ENCODE results near the gene AHDC1. TPM values are rescaled to one million over a fixed set of nuclear protein-coding genes. Genes with fewer than 3 reads are reported as not detected.

The AHDC1 gene
- total RNA-seq, 1 experiment from 2014 or later = 20.8 TPM

GRCh38 chr1:27614625-27615344 is 10.8 kb upstream of the AHDC1 start:
- CTCF ChIA-PET = no interaction called here
- Mint-ChIP-seq H3K4me1 (ENCODE audit: low read depth, unreplicated experiment) (no peaks in the 10 kb centered on the region), H3K4me3 (ENCODE audit: low read depth, unreplicated experiment) (no peak overlapping the region), H3K27ac (ENCODE audit: unreplicated experiment) (no peak overlapping the region), H3K36me3 (ENCODE audit: insufficient read depth, unreplicated experiment) (no peaks in the 10 kb centered on the region), H3K9me3 (ENCODE audit: low read depth, unreplicated experiment) (no peaks in the 10 kb centered on the region), H3K27me3 (ENCODE audit: unreplicated experiment) (peaks cover 43% of the 10 kb centered on the region)
- no peak for TF ChIP-seq CTCF (IDR thresholded peaks at IDR 0.05; ENCODE audit: unreplicated experiment)
- intact Hi-C loops (cut with micrococcal nuclease; ENCODE audit: unreplicated experiment) = no loop called here
- DNase-seq = no peak
- BruUV-seq (replicated peaks) = no TSS peak

GRCh38 chr1:27614043-27614624 is 10.2 kb upstream of the AHDC1 start:
- Mint-ChIP-seq H3K4me3 (ENCODE audit: low read depth, unreplicated experiment) (no peak overlapping the region), H3K27ac (ENCODE audit: unreplicated experiment) (no peak overlapping the region), H3K9me3 (ENCODE audit: low read depth, unreplicated experiment) (no peaks in the 10 kb centered on the region), H3K36me3 (ENCODE audit: insufficient read depth, unreplicated experiment) (no peaks in the 10 kb centered on the region), H3K27me3 (ENCODE audit: unreplicated experiment) (peaks cover 36% of the 10 kb centered on the region), H3K4me1 (ENCODE audit: low read depth, unreplicated experiment) (no peaks in the 10 kb centered on the region)
- TF ChIP-seq CTCF (IDR thresholded peaks at IDR 0.05; ENCODE audit: unreplicated experiment) = no peak
- no peak for DNase-seq
- no TSS peak for BruUV-seq (replicated peaks)
- CTCF ChIA-PET = no interaction called here
- intact Hi-C loops (cut with micrococcal nuclease; ENCODE audit: unreplicated experiment) = no loop called here

- CTCF ChIA-PET = no interaction called here
- no peaks in the 10 kb centered on the region for H3K36me3 Mint-ChIP-seq (ENCODE audit: insufficient read depth, unreplicated experiment)
- no peak for DNase-seq
- no peaks in the 10 kb centered on the region for H3K4me1 Mint-ChIP-seq (ENCODE audit: low read depth, unreplicated experiment)
- H3K27me3 Mint-ChIP-seq (ENCODE audit: unreplicated experiment) = peaks cover 22% of the 10 kb centered on the region
- intact Hi-C loops (cut with micrococcal nuclease; ENCODE audit: unreplicated experiment) = no loop called here
- no peak overlapping the region for H3K4me3 Mint-ChIP-seq (ENCODE audit: low read depth, unreplicated experiment)
- no peak for TF ChIP-seq CTCF (IDR thresholded peaks at IDR 0.05; ENCODE audit: unreplicated experiment)
- no TSS peak for BruUV-seq (replicated peaks)
- no peaks in the 10 kb centered on the region for H3K9me3 Mint-ChIP-seq (ENCODE audit: low read depth, unreplicated experiment)
- no peak overlapping the region for H3K27ac Mint-ChIP-seq (ENCODE audit: unreplicated experiment)
These were observed 8.8 kb upstream of the AHDC1 start for GRCh38 chr1:27612718-27613117.

GRCh38 chr1:27611450-27611849 is 7.5 kb upstream of the AHDC1 start:
- no peak overlapping the region for H3K4me3 Mint-ChIP-seq (ENCODE audit: low read depth, unreplicated experiment)
- no TSS peak for BruUV-seq (replicated peaks)
- TF ChIP-seq CTCF (IDR thresholded peaks at IDR 0.05; ENCODE audit: unreplicated experiment) = no peak
- no peaks in the 10 kb centered on the region for H3K9me3 Mint-ChIP-seq (ENCODE audit: low read depth, unreplicated experiment)
- no peaks in the 10 kb centered on the region for H3K36me3 Mint-ChIP-seq (ENCODE audit: insufficient read depth, unreplicated experiment)
- H3K4me1 Mint-ChIP-seq (ENCODE audit: low read depth, unreplicated experiment) = peaks cover 5% of the 10 kb centered on the region
- peaks cover 10% of the 10 kb centered on the region for H3K27me3 Mint-ChIP-seq (ENCODE audit: unreplicated experiment)
- H3K27ac Mint-ChIP-seq (ENCODE audit: unreplicated experiment) = no peak overlapping the region
- intact Hi-C loops (cut with micrococcal nuclease; ENCODE audit: unreplicated experiment) = no loop called here
- CTCF ChIA-PET = interaction anchor here (1.0 to 1.6 kb wide), 2 partner anchors 11 to 52 kb away, joined by 3 to 5 read pairs; no protein-coding TSS in a partner anchor
- DNase-seq = no peak
